ENCODE data around the gene KRT81.

Gene KRT81

DNA sequence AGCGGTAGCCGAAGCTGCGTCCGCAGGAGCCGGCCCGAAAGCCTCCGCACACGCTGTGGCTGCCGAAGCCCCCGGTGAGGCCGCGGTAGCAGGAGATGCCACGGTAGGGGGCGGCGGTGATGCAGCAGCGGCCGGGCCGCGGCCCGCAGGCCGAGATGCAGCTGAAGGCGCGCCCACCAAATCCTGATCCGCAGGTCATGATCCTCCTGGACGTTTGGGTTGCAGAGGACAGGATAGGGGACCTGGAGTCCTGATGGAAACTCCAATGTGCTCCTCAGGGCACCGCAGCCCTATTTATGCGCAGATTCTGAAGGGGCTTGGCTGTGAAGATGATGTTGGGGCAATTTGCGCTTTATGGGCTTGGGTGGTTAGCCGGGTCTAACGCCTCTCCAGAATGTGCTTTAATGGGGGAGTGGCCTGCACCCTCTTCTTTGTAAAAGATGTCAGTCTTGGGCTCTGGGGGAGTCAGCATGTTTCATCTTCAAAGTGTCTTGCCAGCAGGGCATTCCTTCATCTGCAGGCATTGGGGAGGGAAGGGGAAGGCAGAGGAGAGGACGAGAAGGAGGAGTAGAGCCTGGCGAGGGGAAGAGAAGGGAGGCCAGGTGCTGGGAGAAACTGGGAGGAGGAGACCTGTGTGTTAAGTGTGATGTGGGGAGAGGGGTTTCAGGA, at the start of gene KRT81:
Gene KRT81 (minus strand): TSS at position 268 of the 669 bp plus-strand sequence. CDS start 69 bp downstream, at position 199.
- DNase-seq (ENCODE audit: low read depth): no peak

GRCh38 chr12:52338241-52338960, 47.1 kb upstream of the KRT81 start:
- DNase-seq (ENCODE audit: low read depth): no peak

DNA sequence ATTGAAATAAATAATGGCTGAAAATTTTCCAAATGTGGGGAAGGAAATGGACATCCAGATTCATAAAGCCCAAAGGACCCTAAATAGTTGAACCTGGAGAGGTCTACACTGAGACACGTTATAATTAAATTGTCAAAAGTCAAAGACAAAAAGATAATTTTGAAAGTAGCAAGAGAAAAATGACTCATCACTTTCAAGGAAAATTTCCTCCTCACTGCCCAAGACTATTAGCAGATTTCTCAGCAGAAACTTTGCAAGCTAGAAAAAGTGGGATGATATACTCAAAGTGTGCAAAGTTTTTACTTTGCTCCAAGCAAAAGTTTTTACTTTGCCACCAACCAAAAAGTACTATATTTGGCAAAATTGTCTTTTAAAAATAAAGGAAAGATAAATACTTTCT, 45.7 kb upstream of the KRT81 start:
- peak; percentile 15 for DNase-seq (ENCODE audit: low read depth)

GRCh38 chr12:52336641-52337040, 45.3 kb upstream of the KRT81 start:
- no peak for DNase-seq (ENCODE audit: low read depth)

DNA sequence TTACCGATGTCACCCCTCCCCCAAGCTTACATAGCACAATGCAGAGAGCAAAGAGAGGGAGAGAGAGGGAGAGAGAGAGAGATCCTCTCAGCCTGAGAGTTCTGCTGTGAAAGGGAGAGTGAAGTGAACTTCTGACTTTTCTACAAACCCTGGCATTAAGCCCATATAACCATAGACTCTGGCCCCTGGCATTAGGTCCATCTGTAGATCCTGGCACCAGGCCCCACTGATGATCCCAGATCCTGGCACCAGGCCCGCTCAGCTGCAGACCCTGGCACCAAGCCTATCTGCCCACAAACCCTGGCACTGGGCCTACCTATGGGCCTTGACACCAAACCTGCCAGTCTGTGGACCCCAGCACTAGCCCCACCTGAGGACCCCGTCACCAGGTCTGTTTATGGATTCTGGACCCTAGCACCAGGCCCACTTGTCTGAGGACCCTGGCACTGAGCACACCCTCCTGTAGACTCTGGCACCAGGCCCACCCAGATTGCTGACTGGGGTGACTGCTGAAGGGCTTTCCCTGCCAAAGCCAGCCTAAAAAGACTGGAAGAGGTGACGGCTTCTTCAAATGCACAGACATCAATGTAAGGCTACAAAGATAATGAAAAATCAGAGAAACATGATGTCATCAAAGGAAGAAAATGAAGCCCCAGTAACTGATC, 44.4 kb upstream of the KRT81 start:
- no peak for DNase-seq (ENCODE audit: low read depth)

DNA sequence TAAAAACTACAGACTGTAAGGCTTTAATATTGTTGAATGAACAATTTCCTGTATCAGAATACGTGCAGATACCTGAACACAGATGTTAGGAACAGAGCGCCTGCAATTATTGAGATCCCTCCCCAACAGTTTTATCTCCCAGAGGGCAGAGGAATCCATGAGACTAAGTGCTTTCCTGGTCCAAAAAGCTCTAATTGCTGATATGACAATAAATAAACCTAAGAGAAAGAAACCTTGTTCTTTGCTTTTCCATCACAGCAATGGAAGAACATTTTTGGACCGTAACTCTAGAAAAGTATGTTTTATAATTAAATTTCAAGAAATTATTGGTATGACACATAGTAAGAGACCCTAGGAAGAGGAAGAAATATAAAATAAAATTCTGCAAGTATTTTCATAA, 42.9 kb upstream of the KRT81 start:
- DNase-seq (ENCODE audit: low read depth): no peak

DNA sequence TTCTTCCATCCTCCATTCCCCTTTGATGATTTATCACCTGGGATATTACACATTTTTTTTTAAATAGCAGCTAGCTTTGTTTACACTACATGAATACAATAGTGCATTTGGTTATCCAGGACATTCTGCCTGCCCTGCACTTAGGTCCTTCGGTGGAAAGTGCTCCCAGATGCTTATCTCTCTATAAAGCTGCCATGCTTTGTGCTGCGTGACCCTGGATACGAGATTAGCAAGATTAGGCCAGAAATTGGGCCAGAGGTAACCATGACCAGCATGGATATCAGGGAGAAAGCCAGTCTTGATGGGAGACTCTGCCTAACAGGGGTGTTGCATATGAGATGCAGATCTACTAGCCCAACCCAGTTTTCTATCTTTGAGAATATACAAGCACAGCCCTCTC, 42.0 kb upstream of the KRT81 start:
- no peak for DNase-seq (ENCODE audit: low read depth)

DNA sequence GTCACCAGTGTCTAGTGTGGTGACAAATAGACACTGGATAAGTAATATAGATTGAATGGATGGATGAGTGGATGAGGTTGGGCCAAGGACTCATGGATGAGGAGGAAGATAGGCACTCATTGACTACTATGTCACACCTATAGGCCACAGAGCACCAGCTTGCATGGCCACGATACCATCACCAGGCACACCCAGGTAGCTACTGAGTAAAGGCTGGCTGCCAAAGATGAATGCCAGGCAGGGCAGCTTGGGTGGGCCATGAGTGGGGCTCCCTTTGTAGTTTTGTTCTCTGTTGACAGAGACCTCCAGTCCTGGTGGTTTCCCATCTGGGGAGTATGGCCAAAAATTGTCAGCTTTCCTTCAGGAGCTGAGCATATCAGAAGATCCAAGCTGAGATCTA, 41.0 kb upstream of the KRT81 start:
- DNase-seq (ENCODE audit: low read depth): no peak

- no peak for DNase-seq (ENCODE audit: low read depth)
Measured at GRCh38 chr12:52331833-52332232, 40.5 kb upstream of the KRT81 start.

- DNase-seq (ENCODE audit: low read depth): peak; percentile 26
Measured at GRCh38 chr12:52331039-52331438, 39.7 kb upstream of the KRT81 start.

DNA sequence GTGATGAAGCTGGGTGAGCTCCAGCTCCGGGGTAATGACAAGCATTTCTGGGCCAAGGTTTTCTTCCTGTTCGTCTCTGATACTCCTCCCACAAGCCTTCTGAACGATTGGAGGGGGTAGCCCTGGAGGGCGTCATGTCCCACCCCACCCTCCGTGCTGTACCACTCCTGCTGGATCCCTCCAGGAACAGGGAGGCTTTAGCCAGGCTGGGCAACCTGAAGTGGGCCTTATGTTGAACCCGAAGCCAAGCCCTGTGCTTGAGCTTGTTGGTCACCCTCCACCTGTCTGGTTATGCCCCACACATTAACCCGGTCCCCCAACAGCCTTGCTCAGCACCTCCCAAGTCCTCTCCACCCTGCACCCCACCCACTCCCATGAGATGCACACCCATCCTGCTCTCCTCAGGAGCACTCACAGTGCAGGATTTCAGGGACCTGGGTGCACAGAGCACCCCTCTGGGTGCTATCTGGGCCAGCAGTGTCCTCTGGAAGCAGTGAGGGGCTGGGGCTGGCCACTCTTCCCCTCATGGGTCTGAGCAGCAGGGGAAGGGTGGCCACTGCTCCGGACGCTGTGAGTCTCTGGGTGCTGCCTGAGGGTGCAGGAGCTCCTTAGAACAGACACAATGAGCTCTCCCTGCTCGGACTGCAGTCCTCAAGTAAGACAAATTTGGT, 36.6 kb upstream of the KRT81 start:
- DNase-seq (ENCODE audit: low read depth): no peak

- peak; percentile 94 for DNase-seq (ENCODE audit: low read depth)
Measured at GRCh38 chr12:52327052-52327829, 35.9 kb upstream of the KRT81 start.

DNA sequence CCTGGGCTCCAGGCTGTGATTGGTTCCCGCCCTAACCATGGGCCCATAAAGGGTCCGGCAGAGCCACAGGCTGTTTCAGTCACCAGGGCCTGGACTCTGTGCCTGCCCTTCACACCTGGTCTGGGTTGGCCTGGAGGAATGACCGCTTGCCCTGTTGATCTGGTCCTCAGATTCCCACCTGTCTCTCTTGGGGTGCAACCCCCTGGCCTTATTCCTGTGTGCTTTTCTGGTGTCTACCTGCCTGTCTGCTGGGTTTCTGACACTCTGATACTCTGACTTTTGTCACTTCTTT, 32.8 kb upstream of the KRT81 start:
- DNase-seq (ENCODE audit: low read depth): no peak

GRCh38 chr12:52323416-52324152, 32.2 kb upstream of the KRT81 start:
- DNase-seq (ENCODE audit: low read depth): no peak

GRCh38 chr12:52323001-52323400, 31.7 kb upstream of the KRT81 start:
- DNase-seq (ENCODE audit: low read depth): no peak

DNA sequence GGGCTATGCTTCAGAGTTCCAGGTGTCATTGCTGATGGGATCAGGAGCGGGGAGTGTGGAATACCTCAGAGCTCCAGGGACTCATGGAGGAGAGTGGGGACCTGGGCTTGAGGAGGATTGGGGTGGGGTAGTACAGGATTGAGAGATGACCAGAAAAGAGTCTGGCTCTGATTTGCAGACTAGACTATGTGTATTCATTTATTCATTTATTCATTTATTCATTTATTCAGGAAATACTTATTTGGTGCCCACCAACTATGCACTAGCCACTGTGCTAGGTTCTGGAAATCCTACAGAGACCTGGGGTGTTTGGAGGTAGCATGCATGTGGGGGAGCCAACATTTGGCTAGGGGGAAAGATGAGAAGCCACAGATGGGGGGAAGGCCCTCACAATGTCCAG, 30.7 kb upstream of the KRT81 start:
- no peak for DNase-seq (ENCODE audit: low read depth)

- DNase-seq (ENCODE audit: low read depth): no peak
Measured at GRCh38 chr12:52321418-52321817, 30.1 kb upstream of the KRT81 start.

DNA sequence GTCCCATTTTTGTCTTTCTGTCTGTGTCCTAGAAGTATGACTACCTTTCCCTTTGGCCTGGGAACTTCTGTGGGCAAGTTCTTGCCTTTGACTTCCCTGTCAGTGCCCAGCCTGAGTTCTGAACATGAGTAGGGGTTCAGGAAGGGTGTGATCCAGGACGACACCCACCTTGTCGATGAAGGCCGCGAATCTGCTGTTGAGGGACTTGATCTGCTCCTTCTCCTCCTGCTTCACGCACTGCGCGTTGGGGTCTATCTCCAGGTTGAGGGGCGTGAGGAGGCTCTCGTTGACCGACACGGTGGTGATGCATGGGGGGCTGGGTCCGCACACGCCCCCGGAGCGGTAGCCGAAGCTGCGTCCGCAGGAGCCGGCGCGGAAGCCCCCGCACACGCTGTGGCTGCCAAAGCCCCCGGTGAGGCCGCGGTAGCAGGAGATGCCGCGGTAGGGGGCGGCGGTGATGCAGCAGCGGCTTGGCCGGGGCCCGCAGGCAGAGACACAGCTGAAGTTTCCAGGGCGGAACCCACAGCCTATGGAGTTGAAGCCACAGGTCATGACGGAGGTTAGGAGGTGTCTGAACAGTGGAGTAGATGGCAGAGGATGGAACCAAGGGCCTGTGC, 29.6 kb upstream of the KRT81 start, which contains the start of gene KRT83:
Gene KRT83 (minus strand): TSS at position 615 of the 617 bp plus-strand sequence. CDS start 63 bp downstream, at position 552.
- DNase-seq (ENCODE audit: low read depth): no peak

DNA sequence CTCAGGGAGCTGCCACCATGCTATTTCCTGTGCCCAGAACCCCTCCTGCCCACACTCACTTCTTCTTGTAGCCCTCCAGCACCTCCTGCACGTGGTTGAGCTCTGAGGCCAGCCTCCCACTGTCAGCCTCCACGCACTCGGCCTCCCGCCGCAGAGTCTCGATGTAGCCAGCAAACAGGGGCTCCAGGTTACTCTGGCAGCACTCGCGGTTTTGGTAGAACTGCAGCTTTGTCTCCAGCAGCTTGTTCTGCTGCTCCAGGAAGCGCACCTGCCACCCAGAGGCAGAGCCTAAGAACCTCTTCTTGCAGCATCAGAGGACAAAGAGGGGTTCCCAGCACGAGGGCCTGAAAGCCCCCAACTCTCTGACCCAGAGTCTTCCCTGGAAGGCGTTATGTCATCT, 27.8 kb upstream of the KRT81 start:
- DNase-seq (ENCODE audit: low read depth): no peak

- DNase-seq (ENCODE audit: low read depth): no peak
Measured at GRCh38 chr12:52318241-52318990, 27.1 kb upstream of the KRT81 start.
